ENCODE data around the gene DDX5. TPM values are rescaled to one million over a fixed set of nuclear protein-coding genes. Genes with fewer than 3 reads are reported as not detected.

DDX5 gene
- total RNA-seq, 120 experiments from 2014 or later = 557 to 873 (median 694) TPM

Small RNAs within 50 kb of the gene (microRNA-seq; reads per million reads assigned to microRNA genes)
- gene MIR3064 (5.5 to 28.2 (median 9.4) reads per million in 43 experiments), gene MIR5047 (0 to 2.4 (median 0) reads per million in 43 experiments)

Other genes with a start within 250 kb of the DDX5 start
- 100 to 1,000 TPM in 2 of 120 experiments, 10 to 100 TPM in 118; 59.9 to 107 (median 79.7) TPM for gene TEX2, start 243.0 kb downstream of the DDX5 start, total RNA-seq
- gene PECAM1, start 115.4 kb downstream of the DDX5 start, total RNA-seq = 100 to 1,000 TPM in 3 of 120 experiments, 10 to 100 TPM in 117; 22.1 to 136 (median 49.2) TPM
- 10 to 100 TPM in 9 of 120 experiments, 1 to 10 TPM in 111; 1.1 to 16.6 (median 4.9) TPM for gene MILR1, start 57.2 kb downstream of the DDX5 start, total RNA-seq
- 10 to 100 TPM in 105 of 120 experiments, 1 to 10 TPM in 15; 5.9 to 25.5 (median 12.7) TPM for gene POLG2, start 9.2 kb downstream of the DDX5 start, total RNA-seq
- gene CEP95, start 688 bp upstream of the DDX5 start, total RNA-seq = 10 to 100 TPM; 38.9 to 94.4 (median 62.9) TPM
- 10 to 100 TPM; 16.6 to 35.5 (median 23.7) TPM for gene SMURF2, start 156.0 kb upstream of the DDX5 start, total RNA-seq

Measured in dorsolateral prefrontal cortex (tissue), 118 donors.